Mucosa of rectum (tissue), 2 donors: ENCODE results near the gene WDR45.

Experiments used
- H3K27ac ChIP-seq, 2 donors: one replicate each; pipeline ENCODE4 v1.7.0; 2013; ENCODE audit warnings: inconsistent platforms in 2 of 2, low read depth in 2 of 2, low read length in 2 of 2
- H3K27me3 ChIP-seq, 2 donors: one replicate each; pipeline ENCODE4 v1.7.0; 2013; ENCODE audit warnings: low read length in 2 of 2; ENCODE audit not compliant: control insufficient read depth in 2 of 2, insufficient read depth in 2 of 2
- H3K36me3 ChIP-seq, 2 donors: one replicate each; pipeline ENCODE4 v1.7.0; 2013; ENCODE audit warnings: low read length in 2 of 2; ENCODE audit not compliant: control insufficient read depth in 2 of 2, insufficient read depth in 2 of 2
- H3K4me1 ChIP-seq, 2 donors: one replicate each; pipeline ENCODE4 v1.7.0; 2013; ENCODE audit warnings: low read length in 2 of 2, mild to moderate bottlenecking in 1 of 2; ENCODE audit not compliant: control insufficient read depth in 2 of 2, insufficient read depth in 2 of 2
- H3K4me3 ChIP-seq, 2 donors: one replicate each; pipeline ENCODE4 v1.7.0; 2013; ENCODE audit warnings: low read length in 2 of 2
- H3K9ac ChIP-seq, 2 donors: one replicate each; pipeline ENCODE4 v1.7.0; 2013; ENCODE audit warnings: low read length in 2 of 2, low read depth in 1 of 2, mild to moderate bottlenecking in 1 of 2
- H3K9me3 ChIP-seq, 2 donors: one replicate each; pipeline ENCODE4 v1.7.0; 2013; ENCODE audit warnings: low read length in 2 of 2; ENCODE audit not compliant: control insufficient read depth in 2 of 2
- donor health status: healthy.
- donor health status: Normal muscosa, but diverticular disease.

Gene WDR45

GRCh38 chrX:49037883-49038475 lies 41.7 kb downstream of the WDR45 start:
- Histone ChIP-seq H3K9ac (no peak overlapping the region), H3K9me3 (no peaks in the 10 kb centered on the region), H3K27ac (no peak overlapping the region), H3K4me3 (no peak overlapping the region), H3K36me3 (peaks cover 23% of the 10 kb centered on the region in 2 donors), H3K27me3 (no peaks in the 10 kb centered on the region), H3K4me1 (peaks cover 7 to 10% of the 10 kb centered on the region in 2 donors)

DNA sequence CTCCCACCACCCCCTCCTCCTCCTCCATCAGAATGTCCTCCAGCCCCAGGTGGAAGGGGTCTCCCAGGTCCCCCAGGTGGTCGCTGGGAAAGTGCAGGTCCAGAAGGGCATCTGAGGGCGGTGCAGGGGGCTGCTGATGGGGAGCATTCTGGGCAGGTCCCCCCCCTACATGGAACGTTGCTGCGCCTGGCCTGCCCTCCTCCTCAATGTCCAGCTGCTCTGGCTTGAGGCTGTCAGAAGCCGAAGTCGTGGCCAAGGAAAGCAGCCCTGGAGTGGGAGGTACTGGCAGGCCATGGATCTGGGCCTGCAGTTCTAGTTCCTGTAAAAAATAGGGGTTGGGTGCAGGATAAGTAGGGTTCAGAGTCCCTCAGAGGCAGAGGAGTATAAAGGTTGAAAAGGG lies 49.4 kb downstream of the WDR45 start:
- Histone ChIP-seq H3K4me1 (peaks cover 2 to 6% of the 10 kb centered on the region in 2 donors), H3K9ac (no peak overlapping the region), H3K9me3 (no peaks in the 10 kb centered on the region), H3K27ac (no peak overlapping the region), H3K36me3 (peaks cover 7 to 19% of the 10 kb centered on the region in 2 donors), H3K27me3 (no peaks in the 10 kb centered on the region), H3K4me3 (no peak overlapping the region)

DNA sequence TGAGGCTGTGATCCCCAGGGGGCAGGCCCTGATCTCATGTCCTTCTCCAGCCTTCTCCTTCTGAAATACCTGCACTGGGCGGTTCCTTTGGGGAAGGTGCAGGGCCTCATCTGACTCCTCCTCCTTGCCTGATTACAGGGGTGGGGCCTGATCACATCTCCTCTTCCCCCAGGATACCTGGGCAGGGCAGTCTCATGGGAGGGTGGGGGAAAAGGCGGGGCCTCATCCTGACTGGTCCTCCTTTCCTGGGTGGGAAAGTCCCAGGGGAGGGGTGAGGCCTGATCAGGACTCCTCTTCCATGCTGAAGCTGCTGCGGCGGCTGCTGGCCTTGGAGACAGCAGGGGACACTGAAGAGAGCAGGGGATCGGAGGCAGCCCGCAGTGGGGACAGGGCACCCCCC lies 49.8 kb downstream of the WDR45 start:
- peaks cover 2 to 6% of the 10 kb centered on the region in 2 donors for H3K4me1 ChIP-seq
- peaks cover 7 to 19% of the 10 kb centered on the region in 2 donors for H3K36me3 ChIP-seq
- H3K27me3 ChIP-seq: no peaks in the 10 kb centered on the region
- no peaks in the 10 kb centered on the region for H3K9me3 ChIP-seq
- H3K4me3 ChIP-seq: no peak overlapping the region
- no peak overlapping the region for H3K27ac ChIP-seq
- H3K9ac ChIP-seq: no peak overlapping the region
